GM18502 (cell line): ENCODE measurements around the gene SYDE2.

Experiments
- ATAC-seq: cut with Tn5 transposase; IDR thresholded peaks from one replicate; pipeline ENCODE4 v1.9.1; 2021; ENCODE audit warnings: mild to moderate bottlenecking; ENCODE audit not compliant: unreplicated experiment, poor library complexity

The SYDE2 gene

DNA sequence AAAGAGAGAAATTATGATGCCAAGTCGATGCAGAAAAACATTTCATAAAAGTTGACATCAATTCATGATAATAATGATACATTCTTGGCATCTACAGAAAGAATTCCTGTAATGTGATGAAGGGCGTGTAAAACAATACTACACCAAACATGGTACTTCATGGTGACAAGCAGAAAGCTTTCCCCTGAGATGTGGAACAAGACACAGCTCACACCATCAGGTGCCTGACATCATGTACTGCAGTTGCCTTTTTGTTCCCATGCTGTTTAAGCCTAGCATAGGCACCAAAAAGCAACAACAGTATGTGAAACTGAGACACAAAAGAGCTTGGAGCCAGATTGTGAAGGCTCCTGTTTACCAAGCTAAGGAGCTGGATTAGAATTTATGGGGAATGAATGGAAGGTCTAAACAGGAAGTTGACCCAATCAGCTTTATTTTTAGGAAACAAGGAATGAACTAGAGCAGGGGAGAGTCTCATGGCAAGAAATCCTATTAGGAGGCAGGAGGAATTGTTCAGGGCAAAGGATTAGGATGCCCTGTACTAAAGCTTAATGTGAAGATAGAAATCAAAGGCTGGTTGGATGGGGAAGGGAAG, 67.2 kb downstream of the SYDE2 start:
- ATAC-seq, result no peak

DNA sequence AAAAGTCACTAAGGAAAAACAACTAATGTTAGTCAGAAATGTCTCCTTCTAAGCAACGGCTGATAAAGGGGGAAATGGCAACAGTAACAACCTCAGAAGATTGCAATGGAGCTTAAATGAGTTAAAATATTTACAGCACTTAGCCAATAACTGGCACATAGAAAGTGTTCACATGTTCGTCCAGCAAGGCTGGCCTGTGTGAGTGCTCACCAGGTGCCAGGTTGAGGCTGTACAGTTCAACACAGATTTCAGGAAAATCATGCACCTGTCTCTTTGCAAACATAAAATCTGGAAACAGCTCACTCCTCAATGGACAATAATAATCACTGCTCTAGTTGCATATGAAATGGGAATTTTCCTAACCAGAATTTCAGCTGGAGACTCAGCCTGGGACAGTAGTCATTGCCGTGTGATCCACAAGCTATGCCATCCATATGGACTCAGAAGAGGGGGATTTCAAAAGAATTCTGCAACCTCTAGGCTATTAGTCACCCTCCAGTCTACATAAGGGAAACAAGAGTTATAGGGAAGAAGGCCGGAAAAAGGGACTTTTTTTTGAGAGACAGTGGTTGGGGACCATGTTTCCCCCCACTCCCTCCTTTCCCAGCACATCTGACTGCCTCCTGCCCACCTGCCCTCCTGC, 68.6 kb downstream of the SYDE2 start:
- no peak for ATAC-seq

DNA sequence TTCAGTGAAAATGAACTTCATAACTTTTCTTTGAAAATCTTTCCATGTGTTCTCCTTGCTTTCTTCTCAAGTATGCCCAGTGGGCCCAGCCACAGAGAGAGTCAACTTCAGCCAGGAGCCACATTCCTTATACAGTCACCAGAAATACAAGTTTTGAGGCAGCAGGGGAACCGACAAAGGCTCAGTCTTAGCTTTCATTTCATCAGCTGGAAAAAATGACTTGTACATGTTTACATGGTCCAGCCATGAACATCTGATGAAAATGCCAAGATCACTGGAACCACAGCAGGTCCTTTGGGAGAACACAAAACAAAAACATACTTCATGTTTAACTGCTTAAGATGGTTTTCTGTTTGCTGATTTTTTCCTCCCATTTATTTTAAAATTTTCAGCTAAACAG, 72.5 kb downstream of the SYDE2 start:
- ATAC-seq, result no peak

DNA sequence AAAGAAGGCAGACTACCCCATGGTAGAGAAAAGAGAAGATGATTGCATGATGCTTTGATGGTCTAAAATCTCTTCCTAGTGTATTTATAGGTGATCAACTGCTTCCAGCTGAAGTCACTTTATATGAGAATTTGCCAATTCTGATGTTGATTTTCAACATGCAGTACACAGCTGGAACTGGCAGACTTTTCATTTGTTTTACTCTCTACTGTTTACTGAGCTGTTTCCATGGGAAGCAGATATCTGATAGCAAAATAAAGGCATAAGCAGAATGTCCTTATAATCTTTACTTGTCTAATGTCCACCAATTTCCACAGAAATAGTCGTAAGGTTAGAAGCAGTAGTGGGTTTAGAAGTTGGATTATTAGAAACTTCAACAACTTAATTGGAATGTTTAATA, 74.9 kb downstream of the SYDE2 start:
- no peak for ATAC-seq

DNA sequence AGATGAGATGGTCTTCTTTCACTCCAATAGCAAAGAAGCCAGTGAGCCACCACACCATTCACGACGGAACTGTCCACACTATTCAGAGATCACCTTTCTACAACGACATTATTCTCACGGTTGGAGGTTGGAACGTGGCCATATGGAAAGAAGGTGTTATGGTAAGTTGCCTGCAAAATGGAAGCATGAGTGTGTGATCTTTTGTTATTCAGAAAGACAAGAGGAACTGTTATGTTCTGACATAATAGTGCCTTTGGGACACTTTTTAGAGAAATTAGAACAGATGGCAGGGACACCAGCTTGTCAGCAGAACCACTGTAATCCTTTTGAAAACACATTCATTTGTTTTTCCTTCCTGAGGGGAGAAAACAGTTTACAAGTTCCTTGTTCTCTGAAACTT, 76.7 kb downstream of the SYDE2 start:
- ATAC-seq, result no peak

DNA sequence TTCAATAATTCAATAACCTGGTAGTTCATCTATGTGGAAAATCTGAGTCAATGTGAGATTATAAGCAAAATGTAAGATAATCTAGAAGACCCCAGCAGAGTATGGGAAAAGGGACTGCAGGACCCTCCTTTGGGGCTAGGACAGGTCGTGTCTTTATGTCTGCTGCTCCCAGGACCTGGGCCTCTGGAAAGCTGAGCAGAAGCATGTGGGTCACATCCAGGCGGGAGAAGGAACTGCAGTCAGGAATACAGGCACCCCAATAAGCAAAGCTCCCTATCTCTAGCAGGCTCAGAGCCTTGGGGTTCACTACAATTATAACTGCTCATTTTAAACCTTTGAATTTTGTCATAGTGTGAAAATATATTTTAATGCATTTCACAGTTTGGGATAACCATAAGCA, 78.6 kb downstream of the SYDE2 start:
- ATAC-seq, result no peak

DNA sequence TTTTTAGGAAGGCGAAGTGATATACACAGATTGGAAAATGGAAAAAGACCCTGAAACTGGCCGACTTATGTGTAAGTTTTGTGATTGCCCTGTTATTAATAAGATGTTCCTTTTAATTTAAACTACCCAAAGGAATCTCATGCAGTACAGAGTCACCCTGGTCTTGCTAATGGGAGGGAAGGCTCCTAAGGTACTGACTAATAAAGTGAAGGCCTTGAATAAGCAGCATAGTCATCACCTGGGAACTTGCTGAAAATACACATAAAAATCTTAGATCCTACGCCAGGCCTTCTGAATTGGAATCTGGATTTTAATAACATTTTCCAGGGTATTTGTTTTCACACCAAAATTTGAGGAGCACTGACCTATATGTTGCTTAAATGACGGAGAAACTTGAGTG, 79.1 kb downstream of the SYDE2 start:
- ATAC-seq, result no peak

DNA sequence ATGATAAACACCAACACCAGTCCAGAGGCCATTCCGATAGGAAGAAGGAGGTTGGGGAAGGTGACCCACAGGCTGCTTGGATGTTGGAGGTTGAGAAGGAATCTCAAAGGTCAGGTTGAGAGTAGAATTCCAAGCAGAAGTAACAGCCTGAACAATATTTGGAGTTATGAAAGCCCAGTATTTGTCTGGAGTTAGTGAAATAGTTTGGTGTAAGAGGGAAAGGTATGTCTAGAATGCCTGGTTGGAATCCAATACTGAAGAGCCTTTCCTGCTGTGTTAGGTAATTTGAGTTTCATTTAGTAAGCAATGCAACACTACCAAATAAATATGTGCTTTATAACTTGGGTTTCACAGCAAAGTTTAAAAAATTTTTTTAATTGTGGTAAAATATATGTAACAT, 82.1 kb downstream of the SYDE2 start:
- ATAC-seq, result no peak

DNA sequence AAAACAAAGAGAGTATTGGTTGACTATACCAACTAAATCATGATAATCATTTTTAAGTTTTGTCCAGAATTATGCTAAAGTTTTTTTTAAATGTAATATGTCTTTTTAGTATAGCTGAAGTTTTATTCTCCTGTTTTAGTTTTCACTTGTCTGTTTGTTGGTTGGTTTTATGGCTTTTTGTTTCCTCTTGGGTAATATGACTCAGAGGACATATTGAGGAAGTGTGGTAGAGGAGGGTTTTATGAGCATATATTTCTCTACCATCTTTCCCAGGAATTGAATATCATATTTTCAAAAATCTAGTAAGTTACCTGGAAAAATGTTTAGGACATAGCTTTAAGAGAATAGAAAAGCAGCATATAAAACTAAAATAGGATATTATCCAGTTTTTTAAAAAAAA, 84.0 kb downstream of the SYDE2 start:
- ATAC-seq, result no peak

DNA sequence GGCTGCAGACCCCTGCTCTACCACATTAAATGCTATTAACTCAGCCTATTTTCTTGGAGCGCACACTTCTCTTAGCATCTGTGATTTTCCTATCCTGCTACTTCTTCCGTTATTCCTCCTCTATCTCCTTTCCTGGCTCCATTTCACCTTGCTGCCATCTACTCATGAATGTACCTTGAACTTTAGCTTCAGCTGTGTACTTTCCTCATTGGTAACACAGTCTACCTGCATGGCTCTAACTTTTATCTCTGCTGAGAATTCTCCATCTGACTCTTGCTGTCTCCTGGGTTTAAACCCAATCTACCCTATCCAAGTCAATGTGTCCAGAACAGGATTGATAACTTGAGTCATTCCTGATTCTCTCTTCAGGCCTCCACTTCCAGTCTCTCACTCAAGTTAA, 84.9 kb downstream of the SYDE2 start:
- ATAC-seq, result no peak

DNA sequence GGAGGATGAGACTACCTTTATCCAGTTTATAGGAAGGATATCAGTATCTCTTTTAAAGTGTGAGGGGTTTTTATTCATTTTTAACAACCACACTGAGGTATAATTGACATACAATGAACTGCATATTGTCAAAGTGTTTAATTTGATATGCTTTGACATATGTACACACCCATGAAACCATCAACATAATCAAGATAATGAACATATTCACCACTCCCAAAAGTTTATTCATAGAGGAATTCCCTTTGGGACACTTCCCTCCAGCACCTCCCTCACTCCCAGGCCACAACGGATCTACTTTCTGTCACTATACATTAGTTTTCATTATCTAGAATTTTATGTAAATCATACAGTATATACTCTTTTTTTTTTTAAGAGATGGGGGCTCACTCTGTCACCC, 89.1 kb downstream of the SYDE2 start:
- ATAC-seq, result no peak

DNA sequence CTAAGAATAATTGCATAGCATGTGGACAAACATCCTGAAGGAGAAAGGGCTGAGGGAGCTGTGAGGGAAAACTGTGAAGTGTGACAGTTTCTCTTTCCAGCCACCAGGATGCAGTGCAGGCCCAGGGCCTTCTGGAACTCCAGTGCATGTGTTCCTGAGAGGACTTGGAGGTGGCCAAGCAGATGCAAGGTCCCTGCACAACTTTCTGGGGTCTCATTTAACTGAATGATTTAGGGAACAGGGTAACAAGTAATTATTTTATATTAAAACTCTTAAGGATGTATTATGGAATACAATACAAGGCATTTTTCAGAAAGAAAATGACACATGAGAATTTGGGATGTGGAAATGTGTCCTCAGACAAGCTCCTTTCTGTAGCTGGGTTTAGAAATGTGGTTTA, 91.3 kb downstream of the SYDE2 start:
- ATAC-seq, result peak; percentile 87
